ENCODE results near the gene NUDT16L1. TPM values are rescaled to one million over a fixed set of nuclear protein-coding genes. Genes with fewer than 3 reads are reported as not detected.

NUDT16L1 gene
- total RNA-seq, 1 experiment from 2014 or later = 42.0 TPM

GRCh38 chr16:4734063-4734729 is 40.8 kb downstream of the NUDT16L1 start, which contains the start of the genes ANKS3 and DNAAF8 (continued):
- TF ChIP-seq PRDM15 (CRISPR knock-in tag; IDR thresholded peaks at IDR 0.05) (peak; percentile 50; the same call in 1 of the 2 replicates), ERG (CRISPR knock-in tag; IDR thresholded peaks at IDR 0.05) (no peak), AR (CRISPR knock-in tag; IDR thresholded peaks at IDR 0.05) (no peak), JUN (CRISPR knock-in tag; IDR thresholded peaks at IDR 0.05) (no peak), OVOL2 (CRISPR knock-in tag; IDR thresholded peaks at IDR 0.05; ENCODE audit: borderline replicate concordance) (no peak), ATF6 (CRISPR knock-in tag; IDR thresholded peaks at IDR 0.05) (no peak), RELA (CRISPR knock-in tag; IDR thresholded peaks at IDR 0.05; ENCODE audit: borderline replicate concordance) (no peak), E2F4 (CRISPR knock-in tag; IDR thresholded peaks at IDR 0.05; ENCODE audit: borderline replicate concordance, low read depth) (no peak), ZNF263 (CRISPR knock-in tag; IDR thresholded peaks at IDR 0.05; ENCODE audit: low read depth) (no peak), ZBTB43 (CRISPR knock-in tag; IDR thresholded peaks at IDR 0.05) (0 out of 2 replicates have a peak, but pooled peaks have one; percentile 61), ZNF138 (CRISPR knock-in tag; conservative IDR thresholded peaks at IDR 0.05) (no peak), PREB (CRISPR knock-in tag; IDR thresholded peaks at IDR 0.05; ENCODE audit: borderline replicate concordance) (no peak), ZMAT4 (CRISPR knock-in tag; IDR thresholded peaks at IDR 0.05) (no peak), GABPB1 (CRISPR knock-in tag; IDR thresholded peaks at IDR 0.05) (peak; percentile 90), ZNF281 (CRISPR knock-in tag; IDR thresholded peaks at IDR 0.05) (no peak), KAT7 (CRISPR knock-in tag; IDR thresholded peaks at IDR 0.05; ENCODE audit: borderline replicate concordance) (0 out of 2 replicates have a peak, but pooled peaks have one; percentile 51), ZNF219 (CRISPR knock-in tag; IDR thresholded peaks at IDR 0.05; ENCODE audit: borderline replicate concordance) (no peak), SP1 (CRISPR knock-in tag; conservative IDR thresholded peaks at IDR 0.05) (peak; percentile 95), ZNF232 (CRISPR knock-in tag; IDR thresholded peaks at IDR 0.05) (no peak), MLX (CRISPR knock-in tag; IDR thresholded peaks at IDR 0.05) (no peak)
